NB4 (cell line): ENCODE data around the gene MYO1B.

Experiments used
- MYC ChIP-seq: IDR thresholded peaks from 2 replicates; pipeline ENCODE4 v1.6.1; 2011; ENCODE audit warnings: low read depth, low read length
- POLR2A ChIP-seq: IDR thresholded peaks from 2 replicates; pipeline ENCODE4 v1.6.1; 2011; ENCODE audit warnings: mild to moderate bottlenecking; ENCODE audit not compliant: insufficient read length; ENCODE audit errors: extremely low read depth
- TF ChIP-seq, protein P1 (sequence below): IDR thresholded peaks from one replicate; pipeline ENCODE4 v1.5.1; 2012; ENCODE audit warnings: low read depth, low read length
- TF ChIP-seq, protein P2 (sequence below): IDR thresholded peaks from 2 replicates; pipeline ENCODE4 v1.6.1; 2011; ENCODE audit warnings: low read depth, low read length

DNA sequence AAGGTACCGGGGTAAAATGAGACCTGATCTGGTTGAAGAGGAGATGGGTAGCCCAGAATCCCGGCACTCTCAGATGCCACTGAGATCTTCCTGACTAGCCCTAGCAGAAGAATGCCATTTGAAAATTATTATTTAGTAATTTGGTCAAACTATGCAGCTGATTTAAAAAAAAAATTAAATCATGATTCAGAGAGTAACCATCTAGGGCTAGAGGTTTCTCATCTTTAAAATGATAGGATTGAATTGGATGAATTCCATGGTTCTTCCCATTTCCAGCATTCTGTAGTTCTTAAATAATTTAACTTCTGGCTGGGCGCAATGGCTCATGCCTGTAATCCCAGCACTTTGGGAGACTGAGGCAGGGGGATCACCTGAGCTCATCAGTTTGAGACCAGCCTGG lies 106.1 kb downstream of the MYO1B start:
- TF ChIP-seq, protein P1, sequence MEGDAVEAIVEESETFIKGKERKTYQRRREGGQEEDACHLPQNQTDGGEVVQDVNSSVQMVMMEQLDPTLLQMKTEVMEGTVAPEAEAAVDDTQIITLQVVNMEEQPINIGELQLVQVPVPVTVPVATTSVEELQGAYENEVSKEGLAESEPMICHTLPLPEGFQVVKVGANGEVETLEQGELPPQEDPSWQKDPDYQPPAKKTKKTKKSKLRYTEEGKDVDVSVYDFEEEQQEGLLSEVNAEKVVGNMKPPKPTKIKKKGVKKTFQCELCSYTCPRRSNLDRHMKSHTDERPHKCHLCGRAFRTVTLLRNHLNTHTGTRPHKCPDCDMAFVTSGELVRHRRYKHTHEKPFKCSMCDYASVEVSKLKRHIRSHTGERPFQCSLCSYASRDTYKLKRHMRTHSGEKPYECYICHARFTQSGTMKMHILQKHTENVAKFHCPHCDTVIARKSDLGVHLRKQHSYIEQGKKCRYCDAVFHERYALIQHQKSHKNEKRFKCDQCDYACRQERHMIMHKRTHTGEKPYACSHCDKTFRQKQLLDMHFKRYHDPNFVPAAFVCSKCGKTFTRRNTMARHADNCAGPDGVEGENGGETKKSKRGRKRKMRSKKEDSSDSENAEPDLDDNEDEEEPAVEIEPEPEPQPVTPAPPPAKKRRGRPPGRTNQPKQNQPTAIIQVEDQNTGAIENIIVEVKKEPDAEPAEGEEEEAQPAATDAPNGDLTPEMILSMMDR: no peak
- no peak for TF ChIP-seq POLR2A
- TF ChIP-seq, protein P2, sequence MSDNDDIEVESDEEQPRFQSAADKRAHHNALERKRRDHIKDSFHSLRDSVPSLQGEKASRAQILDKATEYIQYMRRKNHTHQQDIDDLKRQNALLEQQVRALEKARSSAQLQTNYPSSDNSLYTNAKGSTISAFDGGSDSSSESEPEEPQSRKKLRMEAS: no peak
- TF ChIP-seq MYC: no peak
